ENCODE measurements around the gene DARS1.
"Not testable (repeated sequence)": the region's sequence is repeated elsewhere in the genome, so short reads cannot be mapped to it uniquely, and the experiment has no call there.

The DARS1 gene

DNA sequence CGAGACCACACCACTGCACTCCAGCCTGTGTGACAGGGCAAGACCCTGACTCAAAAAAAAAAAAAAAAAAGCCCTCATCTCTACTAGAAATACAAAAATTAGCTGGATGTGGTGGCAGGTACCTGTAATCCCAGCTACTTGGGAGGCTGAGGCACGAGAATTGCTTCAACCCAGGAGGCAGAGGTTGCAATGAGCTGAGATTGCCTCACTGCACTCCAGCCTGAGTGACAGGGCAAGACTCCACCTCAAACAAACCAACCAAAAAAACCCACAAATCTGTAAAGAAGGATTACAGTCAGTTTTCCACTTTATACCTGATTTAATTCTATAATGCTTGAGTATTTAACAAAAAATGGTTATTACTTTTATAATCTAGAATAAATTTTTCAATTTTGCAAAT, 9.7 kb downstream of the DARS1 start:
- DNase-seq = no peak

DNA sequence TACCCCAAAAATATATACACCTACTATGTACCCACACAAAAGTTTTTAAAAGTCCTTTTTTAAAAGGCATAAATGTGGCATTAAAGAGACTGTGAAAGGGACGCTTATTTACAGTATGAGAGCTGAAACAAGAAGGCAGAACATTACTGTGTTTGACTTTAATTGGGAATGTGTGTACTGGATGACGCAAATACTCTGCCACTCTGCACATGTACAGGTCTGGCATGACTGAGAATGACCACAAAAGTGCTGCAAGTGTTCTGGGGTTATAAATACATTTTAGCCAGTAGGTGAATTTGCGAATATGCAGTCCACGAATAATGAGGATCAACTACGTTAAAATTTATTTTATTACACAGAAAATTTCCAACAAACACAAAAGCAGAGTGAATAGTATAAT, 11.4 kb downstream of the DARS1 start:
- DNase-seq = no peak

DNA sequence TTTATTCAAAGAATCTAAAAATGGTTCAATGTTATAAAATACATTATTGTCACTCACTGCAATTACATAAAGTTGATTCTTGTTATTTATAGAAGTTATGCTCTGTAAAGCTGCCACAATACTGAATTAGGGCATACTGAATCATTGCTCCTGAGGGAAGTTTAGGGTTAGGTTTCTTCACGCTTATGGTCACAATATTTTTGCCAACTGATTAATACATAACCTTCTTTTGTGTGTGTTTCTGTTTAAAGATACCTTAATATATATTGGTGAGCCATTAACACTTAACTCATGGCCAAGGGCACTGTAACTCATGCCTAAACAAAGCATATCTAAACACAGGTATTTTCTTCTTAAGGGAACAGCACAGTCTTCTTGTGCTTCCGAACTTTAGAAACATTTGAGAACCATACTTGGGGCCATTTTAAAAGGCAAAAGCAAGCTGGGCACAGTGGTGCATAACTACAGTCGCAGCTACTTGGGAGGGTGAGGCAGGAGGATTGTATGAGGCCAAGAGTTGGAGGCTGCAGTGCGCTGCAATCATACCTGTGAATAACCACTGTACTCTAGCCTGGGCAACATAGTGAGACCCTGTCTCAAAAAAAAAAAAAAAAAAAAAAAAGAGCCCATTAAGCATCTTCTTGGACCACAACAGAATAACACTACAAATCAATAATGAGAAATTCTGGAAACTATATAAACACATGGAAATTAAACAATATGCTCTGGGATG, 15.6 kb downstream of the DARS1 start:
- DNase-seq = no peak

DNA sequence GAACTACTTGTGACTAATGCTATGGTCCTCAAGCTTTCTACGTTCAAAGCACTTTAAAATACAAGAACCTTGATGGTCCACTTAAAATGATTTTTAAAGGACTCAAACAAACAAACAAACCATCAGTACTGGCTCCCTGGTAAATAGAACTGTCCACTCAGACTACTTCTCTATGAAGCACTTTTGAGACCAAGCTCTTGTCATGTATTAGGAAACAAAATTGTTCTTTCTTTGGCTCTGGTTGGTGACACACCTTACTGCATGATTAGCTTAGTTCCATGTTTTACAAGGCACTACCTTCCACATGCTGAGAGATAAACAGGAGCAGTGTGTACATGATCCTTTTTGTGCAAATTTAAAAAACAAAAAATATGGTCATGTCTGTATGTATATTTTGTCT, 19.7 kb downstream of the DARS1 start:
- no peak for DNase-seq

DNA sequence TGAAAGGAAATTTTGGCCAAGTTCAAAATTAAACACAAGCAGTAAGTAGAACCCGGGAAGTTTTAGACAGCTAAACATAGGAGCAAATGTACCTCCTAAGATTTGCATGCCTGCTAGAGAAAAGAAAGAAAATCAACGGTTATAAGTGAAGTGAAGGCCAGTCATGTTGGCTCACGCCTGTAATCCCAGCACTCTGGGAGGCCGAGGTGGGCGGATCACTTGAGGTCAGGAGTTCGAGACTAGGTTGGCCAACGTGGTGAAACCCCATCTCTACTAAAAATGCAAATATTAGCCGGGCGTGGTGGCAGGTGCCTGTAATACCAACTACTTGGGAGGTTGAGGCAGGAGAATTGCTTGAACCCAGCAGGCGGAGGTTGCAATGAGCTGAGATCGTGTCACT, 21.0 kb downstream of the DARS1 start:
- DNase-seq = not testable (repeated sequence)

DNA sequence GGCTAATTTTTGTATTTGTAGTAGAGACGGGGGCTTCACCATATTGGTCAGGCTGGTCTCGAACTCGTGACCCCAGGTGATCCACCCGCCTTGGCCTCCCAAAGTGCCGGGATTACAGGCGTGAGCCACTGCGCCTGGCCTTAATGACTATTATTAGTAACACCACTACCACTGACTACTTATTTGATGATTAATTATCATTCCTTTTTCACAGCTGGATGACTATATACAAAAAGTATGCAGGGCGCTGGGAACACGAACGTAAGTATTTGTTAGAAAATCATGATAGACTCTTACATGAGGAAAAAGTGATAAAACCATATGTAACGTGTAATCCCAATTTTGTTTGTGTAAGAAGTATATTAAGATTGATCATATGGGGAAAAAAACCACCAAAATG, 21.6 kb downstream of the DARS1 start:
- DNase-seq = no peak

DNA sequence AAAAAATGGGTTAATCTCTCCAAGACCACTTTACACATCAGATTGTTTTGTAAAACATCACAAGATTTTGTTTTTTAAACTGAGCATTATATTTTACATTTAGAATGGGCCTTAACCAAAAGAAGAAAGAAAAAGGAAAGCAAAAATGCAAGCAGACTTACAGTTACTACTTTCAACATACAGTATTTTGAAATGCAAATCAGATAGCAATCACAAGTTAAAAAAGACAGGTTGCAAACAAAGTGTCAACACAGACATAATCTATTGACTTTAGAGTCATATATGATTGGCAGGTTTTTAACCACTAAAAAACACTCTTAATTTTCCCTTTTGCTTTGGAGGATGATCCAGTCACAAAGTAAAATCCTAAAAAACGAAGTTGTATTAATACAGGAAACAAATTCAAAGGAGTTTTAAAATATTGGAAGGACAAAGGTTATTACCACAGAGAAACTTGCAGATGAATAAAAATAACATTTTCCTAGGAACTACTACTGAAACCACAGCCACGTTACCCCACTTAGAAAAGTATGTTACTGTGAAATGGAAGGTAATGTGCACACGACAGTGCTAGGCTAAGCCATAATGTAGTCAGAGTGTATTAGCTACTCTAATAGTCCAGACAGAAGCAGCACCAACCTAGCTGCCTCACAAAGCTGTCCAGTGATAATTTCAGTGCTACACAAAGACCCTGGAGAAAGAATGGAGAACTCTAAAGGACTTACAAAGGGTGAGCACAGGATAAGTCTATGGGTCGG, 22.9 kb downstream of the DARS1 start:
- no peak for DNase-seq

DNA sequence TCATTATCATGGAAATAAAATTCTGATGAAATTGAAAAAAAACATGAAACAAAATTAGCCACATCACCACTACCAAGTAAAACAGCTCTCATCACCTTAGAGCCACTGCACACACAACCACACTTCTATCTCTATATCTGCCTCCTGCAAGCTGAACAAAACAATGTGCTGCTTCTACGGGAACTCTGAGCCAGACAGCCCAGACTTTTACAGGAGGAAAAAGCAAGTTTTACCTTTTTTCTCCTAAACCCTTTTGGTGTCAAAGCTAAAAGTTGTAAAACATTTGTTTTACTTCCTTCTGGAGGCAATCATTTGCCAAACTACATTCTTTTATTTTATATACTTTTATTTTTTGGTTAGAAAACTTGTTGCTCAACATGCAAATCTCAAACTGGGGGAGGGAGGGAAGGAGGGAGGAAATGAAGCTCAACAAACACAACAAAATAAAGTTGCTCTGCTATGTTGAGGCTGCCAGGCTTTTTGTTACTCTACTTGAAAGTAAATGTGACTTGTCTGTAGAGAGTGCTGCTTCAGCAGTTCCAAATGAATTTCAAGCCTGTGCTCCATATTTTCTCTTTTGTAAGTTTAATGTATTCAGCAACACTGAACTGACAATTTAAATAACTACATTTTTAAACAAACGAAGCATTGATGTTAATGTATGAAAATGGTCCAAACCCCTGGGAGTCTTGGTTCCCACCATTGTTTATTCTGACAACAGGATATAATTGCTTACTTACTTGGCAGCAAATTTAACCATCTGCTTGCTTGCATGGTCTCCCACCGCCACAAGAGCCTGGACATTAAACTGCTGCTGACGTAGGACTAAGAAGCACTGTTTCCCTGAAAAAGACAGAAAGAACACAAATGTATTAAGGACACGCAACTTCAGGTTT, 24.5 kb downstream of the DARS1 start:
- peak in 1 of 2 donors; percentile 45 for DNase-seq

DNA sequence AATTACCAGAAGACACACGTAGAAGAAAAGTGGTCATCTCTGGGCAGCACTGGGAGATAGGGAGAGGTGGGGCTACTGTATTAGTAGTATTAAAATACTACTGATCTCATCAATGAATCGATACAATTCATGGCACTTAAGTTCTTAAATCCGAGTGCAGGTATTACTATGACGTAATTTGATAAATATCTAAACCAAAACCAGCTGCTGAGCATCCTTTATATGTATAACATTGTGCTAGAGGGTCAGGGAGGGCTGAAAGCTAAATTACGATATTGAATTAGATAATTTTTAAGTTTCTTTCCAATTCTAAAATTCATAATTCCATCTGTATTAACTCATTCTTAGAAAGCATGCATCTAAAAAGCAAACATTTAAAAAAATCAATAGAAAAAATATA, 25.3 kb downstream of the DARS1 start:
- DNase-seq = no peak

DNA sequence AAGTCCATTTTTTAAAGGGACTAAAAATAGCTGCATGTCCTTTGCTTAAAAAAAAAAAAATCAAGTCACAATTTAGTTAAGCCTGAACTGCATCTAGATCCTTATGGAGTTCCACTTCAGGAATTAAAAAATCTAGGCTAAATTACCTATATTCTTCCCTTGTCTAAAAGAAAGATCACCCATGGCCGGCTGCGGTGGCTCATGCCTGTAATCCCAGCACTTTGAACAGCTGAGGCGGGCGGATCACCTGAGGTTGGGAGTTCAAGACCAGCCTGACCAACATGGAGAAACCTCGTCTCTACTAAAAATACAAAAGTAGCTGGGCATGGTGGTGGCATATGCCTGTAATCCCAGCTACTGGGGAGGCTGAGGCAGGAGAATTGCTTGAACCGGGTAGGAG, 26.5 kb downstream of the DARS1 start:
- DNase-seq = not testable (repeated sequence)

DNA sequence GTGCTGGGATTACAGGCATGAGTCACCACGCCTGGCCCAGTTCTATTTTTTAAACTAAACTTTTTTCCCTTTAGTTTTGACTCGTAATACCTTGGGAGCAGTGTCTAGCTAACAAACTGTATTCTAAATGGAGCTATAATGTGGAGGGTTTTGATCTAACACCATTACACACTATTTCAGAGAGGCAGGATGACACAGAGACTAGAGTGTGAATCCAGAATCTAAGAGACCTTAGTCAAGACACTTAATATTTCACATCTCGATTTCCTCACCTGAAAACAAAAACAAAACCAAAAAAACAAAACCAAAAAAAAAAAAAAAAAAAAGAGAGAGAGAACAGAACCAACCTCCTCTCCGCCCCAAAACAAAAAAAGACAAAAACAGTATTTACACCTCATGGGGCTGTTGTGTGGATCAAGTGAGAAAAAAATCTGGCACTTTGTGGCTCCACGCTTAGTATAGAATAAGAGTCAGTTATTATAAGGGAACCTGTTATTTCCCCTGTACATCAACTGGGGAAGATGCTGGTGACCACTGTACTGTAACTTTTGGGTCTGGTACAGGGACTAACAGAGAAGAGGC, 31.3 kb downstream of the DARS1 start:
- peak in 1 of 2 donors; percentile 33 for DNase-seq

DNA sequence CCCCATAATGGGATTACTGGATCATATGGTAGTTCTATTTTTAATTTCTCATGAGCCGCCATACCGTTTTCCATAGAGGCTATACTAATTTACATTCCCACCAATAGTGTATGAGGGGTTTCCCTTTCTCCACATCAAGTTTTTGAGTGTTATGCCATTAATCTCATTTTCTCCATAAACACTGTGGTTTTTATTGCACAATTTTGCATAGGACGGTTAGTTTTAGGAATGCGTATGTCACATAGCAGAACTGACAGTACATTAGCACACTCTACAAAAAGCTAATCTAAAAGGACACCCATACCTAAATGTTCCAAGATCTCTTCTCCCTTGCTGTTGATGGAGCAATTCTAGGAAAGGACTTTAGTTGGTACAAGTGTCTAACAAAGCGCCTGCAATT, 32.5 kb downstream of the DARS1 start:
- no peak for DNase-seq

DNA sequence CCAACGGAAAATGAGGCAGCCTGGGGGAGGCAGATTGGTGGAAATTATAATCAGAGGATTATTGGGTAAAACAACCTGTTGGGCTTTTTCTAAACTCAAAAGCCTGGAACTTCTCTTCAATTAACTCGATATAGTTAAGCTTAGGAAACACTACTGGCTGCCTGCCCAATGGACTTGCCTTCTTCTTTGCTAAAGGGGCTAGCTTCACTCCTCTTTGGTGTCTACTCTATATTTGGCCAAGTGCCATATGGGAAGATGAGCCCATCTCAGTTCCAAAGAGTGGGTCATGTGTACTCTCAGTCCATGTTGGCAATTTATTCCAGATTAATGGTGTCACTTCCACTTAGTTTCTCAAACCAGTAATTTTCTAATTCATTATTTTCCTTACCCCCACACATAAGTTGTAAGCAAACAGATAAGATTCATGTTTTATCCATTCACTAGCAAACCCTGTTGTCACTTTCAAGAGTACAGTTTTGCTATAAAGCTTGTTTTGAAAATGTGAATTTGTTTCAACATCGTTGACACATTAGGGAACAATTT, 34.3 kb downstream of the DARS1 start:
- no peak for DNase-seq

DNA sequence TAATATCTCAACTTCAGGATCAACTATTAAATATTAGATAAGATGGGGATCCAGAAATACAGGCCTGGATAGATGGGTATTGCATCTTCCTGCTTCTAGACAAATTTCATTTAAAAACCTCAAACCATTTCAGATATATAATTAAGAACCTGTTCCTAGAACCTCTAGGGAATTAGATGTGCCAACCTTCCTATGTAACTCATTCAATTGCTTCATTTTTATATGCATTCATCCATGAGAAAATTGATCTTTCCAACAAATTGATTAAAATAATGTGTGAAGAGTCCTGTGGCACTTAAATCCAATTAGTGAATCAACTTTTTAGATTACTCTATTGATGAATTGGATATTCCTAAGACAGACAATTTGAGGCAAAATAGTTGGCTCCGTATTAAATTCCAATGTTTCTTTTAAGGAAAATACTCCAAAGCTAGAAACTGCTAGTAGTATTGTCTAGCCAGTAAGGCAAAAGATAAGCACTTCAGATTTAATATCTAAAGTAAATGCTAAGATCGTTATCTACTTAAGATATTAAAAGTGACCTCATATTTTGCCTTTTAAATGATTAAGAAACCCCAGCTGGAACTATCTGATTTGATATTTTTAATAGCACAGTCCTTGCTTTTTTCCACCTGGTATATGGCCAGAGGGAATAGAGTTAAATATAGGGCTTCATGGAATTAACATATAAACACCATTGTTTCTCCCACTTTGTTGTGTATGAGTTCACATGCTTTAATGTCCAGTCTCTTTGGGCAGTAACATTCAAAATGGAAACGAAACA, 35.8 kb downstream of the DARS1 start:
- DNase-seq = no peak

DNA sequence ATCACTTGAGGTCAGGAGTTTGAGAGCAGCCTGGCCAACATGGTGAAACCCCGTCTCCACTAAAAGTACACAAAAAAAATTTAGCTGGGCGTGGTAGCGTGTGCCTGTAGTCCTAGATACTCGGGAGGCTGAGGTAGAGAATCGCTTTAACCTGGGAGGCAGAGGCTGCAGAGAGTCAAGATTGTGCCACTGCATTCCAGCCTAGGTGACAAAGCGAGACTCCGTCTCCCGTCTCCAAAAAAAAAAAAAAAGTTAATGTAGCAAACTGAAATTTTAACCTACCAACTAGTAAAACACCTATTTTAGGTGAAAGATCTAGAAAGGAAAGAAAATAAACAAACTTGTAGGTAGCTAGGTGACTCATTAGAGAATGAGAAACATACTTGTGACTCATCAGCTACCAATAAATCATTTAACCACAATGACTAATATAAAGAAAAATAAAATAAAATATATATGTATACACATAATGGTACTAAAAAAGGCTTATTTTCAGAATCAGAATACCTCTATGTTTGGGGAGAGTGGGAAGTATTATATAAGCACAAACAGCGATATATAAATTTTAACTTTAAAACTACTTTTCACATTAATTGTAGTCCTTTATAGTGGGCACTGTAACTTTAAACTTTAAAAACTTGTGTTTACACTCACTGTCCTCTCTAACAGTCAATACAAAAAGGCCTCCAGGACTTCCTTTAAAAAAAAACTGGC, 36.6 kb downstream of the DARS1 start:
- peak; percentile 7 to 40 for DNase-seq

DNA sequence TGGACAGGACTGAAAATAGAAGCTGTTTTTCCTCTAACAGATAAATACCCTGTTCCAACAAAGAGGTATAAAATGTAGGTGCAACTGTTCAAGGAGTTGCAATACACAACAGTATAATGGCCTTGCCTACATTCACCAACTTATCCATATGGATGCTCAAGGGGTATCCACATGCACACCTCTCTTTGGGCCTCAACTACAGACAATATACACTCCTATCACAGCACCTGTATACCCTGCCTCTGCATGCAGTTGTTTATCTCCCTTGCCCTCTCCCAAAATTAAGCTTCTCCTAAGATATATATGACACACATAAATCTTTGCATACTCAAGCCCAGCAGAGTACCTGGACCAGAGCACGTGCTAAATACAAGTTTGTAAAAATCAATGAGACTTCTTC, 37.3 kb downstream of the DARS1 start:
- no peak for DNase-seq

DNA sequence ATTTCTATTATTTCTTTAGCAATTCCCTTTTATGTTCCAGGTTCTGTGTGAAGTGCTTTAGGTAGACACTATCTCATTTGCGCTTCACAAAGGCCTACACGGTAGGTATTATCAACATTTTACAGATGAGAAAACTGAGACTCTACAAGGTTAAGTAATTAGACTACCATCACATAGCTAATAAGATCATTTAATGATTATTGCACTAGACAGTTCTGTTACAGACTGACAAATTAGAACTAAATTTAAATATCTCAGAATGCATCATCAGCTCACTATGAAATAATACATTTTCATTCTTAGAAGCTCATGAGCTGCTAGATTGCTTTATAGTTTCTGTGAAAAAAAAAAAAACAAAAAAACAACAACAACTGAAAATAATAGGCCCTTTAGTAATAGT, 37.9 kb downstream of the DARS1 start:
- no peak for DNase-seq

DNA sequence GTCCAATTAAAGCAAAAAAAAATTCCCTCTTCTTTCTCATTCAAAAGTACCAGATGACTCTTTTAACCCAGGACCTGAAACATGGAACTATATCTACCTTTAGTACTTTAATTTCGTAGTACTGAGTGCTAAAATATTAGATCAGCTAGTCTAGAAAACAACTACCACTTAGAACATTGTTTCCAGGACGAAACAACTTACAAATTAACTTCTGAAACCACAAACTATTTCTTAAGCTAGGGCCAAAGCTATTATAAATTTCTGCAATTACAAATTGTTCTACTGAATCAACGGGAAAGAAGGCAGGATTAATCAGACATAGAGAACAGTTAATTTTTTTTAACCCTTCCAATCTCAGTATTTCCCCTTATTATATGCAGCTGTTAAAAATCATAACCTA, 39.9 kb downstream of the DARS1 start:
- DNase-seq = no peak

DNA sequence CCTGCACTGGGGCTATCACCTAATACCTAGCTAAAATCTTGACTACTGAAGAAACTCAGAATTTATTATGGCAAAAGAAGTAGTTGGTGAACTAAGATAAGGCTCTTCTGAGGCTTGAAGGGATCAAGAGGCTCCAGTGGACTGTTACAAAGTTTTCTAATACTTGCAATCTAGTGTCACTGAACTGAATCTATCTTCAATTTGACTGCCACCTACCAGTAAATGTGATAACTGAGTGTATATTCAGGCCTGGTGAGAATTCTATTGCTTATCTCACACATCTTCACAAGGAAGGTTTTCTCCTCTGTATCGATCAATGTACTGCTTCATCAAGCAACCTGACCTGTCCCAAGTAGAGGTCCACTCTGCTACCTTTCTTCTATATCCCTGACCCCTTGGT, 40.8 kb downstream of the DARS1 start:
- DNase-seq = no peak

DNA sequence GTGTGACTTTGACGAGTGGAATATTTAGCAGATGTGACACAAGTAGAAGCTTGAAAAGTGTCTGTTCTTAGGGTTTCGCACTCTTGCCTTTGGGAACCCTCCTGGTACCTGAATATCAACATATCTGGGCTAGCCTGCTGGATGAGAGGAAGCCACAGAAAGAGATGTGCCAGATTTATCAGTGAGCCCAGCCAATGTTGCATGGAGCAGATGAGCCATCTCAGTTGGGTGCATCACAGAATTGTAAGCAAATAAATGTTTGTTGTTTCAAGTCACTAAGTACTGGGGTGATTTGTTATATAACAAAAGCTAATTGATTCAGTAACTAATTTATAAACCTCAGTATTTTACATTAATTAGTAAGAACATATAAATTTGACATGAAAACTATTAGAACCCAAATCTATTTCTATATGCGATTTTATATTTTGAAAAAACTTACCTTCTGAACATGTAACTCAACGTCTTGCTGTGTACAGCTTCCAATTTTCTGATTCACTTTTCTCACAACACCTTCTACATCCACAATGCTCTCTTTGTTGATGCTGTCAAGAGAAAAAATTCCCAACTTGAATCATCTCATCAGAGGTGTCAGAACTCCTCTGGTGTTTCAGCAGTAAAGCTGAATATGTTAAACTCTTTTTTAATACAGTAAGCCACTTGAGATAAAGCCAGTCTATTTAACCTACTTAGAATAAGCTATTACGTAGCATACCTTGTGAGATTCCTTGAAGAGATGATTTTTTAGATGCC, 42.3 kb downstream of the DARS1 start:
- DNase-seq = no peak

DNA sequence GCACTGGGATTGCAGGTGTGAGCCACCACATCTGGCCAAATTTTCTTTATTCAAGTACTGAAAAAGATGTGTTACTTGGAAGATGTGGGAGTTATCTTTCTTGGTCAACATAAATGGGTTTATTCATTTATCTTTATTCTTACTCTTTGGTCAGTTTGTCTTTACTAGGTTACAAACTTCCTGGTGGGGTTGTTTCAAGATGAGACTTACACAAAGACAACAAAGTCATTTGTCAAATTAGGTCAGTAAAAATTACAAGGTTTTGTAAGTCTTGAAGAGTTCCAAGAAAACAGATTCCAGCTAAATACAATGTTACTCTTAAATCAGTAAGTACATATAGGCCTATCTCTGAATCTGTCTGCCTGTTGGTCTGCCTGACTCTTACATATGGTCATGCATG, 48.9 kb downstream of the DARS1 start:
- DNase-seq = no peak

Data from CD4-positive, alpha-beta T cell treated with Interleukin-1 beta for 1 hour (primary cell).